RCC 7860 (cell line): ENCODE measurements around the gene SMIM45.
"Not testable (repeated sequence)": the region's sequence is repeated elsewhere in the genome, so short reads cannot be mapped to it uniquely, and the experiment has no call there.

ENCODE experiments used
- DNase-seq: peaks from one replicate; pipeline ENCODE4 v3.0.0-alpha.2; 2015; ENCODE audit warnings: low spot score
- FAIRE-seq: peaks from 2 replicates; lab custom pipeline; 2012; peaks lifted over from hg19 to GRCh38; lab: Jason Lieb, UNC

Gene SMIM45

DNA sequence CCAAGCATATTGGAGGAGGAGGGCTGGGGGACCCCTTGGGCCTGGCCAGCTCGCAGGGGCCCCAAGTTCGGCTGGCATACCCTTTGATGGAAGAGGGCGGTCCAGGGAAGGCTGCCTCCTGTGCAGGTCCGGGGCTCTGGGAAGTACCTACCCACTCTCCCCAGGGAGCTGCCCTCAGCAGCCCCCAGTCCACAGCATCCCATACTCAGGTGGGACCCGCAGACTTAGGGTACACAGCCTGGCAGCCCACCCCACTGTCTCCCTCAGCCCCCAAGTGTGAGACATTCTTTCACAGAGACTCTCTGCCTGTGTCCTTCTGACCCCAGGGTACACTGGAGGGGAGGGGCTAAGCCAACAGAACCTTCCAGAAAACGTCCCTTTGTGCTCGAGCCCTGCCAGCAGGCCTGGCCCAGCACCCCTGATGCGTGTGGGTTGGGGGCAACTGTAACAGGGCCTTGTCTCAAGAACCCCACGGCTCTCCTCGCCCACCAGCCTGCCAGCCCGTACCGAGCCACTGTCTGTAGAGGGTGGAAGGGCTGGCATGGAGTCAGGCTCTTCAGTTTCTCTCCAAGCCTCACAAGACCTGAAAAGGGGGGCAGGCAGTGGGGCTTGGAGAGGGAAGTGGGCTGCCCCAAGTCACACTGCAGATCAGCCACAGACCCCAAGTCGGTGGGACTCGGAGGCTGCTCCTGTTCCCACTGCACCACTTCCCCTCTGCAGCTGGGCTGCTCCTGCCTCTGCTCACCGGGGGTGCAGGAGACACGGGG is 18.4 kb upstream of the SMIM45 start:
- DNase-seq (no peak), FAIRE-seq (no peak)

DNA sequence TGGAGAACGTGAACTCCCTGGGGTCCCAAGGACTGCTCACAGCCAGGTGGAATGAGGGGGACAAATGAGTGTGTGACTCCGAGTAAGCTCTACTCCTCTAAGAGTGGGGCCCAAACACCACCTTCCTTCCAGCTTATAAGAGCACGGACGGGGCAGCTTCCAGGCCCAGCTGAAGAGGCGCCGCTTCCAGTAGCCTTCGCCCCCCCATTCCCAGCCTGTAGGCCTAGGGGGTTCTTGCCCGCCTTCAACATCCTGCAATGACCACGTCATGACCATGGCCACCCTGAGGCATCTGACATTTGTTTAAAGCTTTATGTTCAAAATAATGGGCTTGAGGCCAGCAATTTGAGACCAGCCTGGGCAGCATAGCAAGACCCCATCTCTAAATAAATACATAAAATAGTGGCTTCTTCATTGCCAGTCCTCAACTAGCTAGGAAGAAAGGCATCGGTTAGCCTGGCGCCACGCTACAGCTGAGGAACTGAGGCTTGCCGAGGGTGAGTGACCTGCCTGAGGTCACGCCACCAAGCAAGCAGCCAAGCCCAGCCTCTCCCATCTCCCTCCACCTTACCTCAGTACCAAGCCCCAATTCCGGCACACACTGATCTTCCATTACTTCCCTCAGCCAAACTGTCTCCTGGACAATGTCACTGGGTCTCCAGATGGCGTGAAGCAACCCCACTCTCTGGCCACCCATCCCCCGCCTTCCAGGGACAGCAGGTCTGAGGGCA is 17.5 kb upstream of the SMIM45 start:
- FAIRE-seq: no peak
- DNase-seq: no peak

GRCh38 chr22:41935015-41935351 is 17.0 kb upstream of the SMIM45 start:
- FAIRE-seq: no peak

DNA sequence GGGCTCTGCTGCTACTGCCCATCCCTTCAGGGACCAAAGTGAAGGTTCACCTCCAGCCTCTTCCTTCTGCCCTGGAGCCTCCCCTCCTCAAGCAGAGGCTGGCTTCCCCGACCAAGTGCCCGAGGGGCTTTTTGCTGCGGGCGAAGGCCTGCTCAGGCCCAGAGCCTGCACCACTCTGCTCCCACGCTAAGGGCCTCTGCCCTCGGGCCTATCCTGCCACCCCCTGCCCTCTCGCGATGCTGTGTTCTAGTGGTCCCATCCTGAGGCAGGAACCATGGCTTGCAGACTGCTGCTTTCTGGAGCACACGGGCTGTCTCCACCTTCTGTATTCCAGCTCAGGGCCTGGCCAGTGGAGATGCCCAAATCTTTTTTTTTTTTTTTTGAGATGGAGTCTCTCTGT is 16.4 kb upstream of the SMIM45 start:
- FAIRE-seq: no peak
- no peak for DNase-seq

More at GRCh38 chr22:41935015-41935351, 17.0 kb upstream of the SMIM45 start:
- DNase-seq: no peak

DNA sequence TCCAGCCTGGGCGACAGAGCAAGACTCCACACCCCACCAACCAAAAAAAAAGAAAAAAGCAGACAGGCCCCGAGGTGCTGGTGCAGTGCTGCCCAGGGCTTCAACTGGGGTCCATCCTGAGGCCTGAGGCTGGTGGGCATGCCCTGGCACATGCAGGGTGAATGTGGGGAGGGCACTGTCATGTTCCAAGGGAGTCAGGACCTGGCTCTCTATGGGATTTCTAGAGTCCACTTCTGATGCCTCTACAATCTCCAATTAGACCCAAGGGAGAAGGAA is 15.1 kb upstream of the SMIM45 start:
- DNase-seq (no peak), FAIRE-seq (no peak)

DNA sequence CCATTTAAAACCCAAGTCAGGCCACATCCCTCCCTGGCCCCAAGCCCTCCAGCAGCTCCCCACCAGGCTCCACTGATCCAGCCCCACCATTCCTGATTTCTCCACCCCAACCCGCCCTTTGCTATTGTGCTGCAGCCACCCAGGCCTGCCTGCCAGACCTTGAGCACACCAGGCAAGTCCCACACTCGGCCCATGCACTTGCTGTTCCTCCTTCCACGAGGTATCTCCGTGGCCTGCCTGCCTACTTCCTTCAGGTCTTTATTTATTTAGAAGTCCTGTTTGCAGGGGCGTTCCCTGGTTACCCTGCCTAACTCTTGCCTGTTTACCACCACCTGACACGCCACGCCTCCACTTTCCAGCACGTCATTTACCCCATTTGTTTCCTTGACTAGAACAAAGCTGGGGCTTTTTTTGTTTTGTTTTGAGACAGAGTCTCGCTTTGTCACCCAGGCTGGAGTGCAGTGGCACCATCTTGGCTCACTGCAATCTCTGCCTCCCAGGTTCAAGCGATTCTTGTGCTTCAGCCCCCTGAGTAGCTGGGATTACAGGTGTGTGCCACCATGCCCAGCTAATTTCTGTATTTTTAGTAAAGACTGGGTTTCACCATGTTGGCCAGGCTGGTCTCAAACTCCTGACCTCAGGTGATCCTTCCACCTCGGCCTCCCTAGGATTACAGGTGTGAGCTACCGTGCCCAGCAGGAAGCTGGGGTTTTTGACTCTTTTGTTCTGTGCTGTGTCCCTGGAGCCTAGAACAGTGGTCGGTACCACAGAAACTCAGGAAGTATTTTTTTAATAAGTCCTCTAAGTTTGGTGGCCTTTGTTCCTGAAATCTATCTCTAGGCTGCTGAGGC is 11.7 kb upstream of the SMIM45 start:
- FAIRE-seq (no peak), DNase-seq (no peak)

DNA sequence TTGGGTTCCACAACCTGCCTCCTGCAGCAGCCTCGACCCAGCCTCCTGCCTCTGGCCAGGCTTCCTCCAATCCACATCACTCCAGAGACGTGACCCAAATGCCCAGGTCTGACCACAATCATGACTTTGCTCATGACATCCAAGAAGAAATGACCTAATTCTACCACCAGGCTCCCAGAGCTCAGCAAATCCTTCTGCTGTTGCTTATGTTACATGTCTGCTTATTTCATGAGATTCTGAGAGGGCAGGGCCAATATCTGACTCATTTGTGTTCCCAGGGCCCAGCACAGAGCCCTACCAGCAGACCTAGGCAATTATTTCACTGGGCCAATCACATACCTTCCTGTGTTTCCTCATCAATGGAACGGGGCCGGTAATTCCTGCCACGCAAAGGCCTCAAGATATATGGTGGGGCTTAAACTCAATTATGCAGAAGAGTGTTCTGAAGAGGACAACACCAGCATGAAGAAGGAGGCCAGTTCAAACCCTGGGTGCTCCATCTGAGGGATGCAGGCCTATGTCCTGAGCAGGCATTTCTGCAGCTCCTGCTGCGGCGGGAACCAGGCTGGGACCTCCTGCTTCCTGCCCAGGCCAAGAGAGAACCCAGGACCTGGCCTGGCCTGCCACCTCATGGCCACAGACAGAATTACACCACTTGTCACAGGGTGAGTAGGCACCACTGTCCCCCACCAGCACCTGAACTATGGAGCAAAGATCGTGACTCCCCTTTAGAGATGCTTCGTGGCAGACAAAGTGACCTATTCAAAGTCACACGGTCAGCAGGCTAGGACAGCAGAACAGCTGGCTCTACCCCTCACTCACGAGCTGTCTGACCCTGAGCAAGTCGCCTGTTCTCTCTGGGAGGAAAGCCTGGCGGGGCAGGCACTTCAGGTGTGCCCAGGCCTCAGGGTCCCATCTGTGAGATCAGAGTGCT is 10.9 kb upstream of the SMIM45 start:
- DNase-seq (peak; percentile 81), FAIRE-seq (peak; percentile 64)

DNA sequence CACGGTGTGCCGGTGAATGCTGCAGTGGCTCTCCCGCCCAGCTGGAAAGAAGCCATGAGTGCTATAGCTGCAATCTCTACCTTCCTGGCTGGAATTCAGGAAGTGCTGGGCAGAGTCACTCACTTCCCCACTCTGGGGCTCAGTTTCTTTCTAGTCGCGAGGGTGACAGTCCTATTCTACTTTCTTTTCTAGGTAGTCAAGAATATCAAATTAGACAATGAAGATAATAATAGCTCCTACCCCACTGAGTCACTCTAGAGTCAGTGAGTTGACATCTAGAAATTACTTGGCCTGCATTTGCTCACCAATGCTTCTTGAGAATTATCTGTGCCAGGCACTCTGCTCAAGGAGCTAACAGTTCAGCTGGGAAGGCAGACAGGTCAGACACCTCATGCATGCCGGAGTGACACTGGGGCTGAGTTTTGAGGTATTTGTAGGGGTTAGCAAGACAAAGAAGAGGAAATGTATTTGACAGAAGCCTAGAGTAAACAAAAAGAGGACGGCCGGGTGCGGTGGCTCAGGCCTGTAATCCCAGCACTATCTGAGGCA is 8.2 kb upstream of the SMIM45 start:
- FAIRE-seq: no peak
- peak; percentile 36 for DNase-seq

DNA sequence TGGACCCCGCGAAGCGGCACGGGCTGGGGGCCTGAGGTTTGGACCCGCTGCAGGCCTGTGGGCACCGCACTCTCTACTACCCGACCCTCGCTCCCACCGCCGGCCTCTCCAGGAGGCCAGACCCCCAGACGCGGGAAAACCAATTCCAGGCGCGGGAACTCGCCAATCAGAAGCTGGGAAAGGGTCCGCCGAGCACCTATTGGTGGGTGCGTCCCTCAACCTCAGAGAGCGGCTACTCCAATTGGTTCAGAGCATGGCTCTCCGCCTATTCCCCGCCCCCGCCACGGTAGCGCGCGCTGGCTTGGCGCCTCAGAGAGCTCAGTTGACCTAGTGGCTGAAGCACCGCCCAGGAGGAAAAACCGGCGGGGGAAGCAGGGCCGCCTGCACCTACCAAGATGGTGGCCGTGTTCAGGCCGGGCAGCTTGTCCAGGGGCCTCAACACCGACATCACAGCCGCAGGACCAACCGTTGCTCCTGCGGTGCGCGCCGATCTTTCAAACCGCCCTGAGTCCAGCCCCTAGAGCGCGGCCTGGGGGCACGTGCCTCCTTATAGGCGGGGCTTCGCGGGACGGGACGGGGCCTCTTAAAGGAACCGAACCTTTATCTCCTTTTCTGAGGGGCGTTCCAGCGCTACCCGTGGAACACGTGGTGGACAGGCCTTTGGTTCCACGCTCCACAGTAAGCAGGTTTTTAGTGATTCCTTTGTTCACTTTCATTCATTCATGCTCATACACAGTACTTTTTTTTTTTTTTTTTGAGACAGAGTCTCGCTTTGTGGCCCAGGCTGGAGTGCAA is 5.1 kb upstream of the SMIM45 start, which contains the start of gene CENPM:
CENPM (minus strand) TSS at position 524 of the 795 bp plus-strand sequence; CDS start at position 448, 76 bp downstream.
- FAIRE-seq (peak; percentile 77), DNase-seq (peak; percentile 90)

GRCh38 chr22:41947424-41948080 is 4.4 kb upstream of the SMIM45 start:
- no peak for DNase-seq
- FAIRE-seq: no peak

- DNase-seq (no peak), FAIRE-seq (no peak)
Observed at GRCh38 chr22:41948142-41948541, 3.8 kb upstream of the SMIM45 start.

GRCh38 chr22:41948928-41949296 is 3.0 kb upstream of the SMIM45 start:
- DNase-seq, FAIRE-seq: not testable (repeated sequence)

DNA sequence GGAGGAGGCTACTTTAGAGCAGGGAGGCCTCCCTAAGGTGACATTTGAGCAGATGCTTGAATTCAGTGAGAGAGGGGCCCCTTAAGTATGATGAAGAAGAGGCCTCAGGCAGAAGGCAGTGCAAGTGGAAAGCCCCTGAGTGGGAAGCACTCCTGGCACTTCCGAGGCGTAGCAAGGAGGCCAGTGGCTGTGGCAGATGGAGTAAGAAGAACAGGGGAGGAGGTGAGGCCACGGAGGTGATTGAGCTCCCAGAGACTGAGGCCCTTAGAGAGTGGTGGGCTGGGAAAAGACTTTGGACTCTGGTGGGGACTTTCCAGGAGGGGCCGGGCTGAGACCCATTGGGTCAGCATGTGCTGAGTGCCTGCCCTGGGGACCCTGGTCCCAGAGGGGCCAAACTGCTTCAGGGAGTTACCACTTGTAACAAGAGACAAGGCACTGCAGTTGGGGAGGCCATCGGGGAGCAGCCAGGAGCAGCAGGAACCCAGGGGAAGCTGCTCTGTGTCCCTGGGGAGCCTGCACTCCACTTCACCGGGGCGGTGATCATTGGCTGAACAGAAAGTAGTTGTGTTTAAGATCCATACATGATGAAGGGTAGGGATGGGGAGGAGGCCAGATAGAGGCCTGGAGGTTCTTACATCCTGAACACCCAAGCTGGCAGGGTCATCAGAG is 2.5 kb upstream of the SMIM45 start:
- FAIRE-seq (no peak), DNase-seq (no peak)

DNA sequence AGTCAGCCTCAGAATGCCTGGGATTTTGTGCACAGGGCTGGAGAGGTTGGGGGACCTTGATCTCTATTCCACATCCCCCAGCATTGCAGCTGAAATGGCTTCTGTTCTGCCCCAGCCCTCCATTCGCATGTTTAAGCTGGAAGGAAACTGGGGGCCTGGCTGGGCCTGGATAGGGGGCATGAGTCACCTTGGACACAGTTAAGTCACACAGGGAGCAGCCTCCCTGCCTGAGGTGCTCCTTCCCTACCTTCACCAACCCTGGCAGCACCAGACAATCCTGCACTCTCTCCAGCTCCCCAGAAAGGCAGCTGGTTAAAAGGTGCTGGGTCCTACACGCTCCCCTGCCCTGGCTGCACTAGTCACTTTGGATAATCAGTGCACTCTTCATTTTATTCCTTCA is 763 bp downstream of the SMIM45 start:
- FAIRE-seq (no peak), DNase-seq (no peak)

- no peak for FAIRE-seq
- no peak for DNase-seq
Observed at GRCh38 chr22:41957941-41958556, 6.1 kb downstream of the SMIM45 start.

DNA sequence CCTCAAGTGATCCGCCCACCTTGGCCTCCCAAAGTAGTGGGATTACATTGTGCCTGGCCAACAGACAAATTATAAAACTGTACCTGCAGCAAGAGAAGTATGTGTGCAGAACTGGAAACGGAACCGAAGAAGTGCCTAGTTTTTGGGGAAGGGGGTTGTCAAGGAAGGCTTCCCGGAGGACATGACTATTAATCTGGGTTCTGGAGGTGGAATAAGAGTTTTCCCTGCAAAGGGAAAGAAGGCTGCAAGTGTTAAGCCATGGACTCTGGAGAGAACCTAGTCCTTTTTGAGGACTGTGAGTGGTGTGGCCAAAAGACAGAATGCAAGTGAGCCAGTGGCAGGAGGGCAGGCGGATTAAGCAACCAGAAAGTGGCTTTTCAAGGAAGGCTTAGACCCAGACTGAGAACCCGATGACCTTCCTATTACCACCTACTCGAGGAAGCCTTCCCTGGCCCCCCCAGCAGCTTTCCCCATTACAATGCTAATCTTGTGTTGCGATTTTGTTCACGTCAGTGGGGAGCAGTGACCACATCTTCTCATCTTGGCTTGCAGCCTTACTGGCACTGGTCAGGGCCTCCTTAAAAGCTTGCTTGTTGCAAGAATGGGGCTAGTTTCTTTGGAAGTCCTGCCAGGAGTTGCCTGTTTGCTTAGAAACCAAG is 11.6 kb downstream of the SMIM45 start:
- no peak for FAIRE-seq
- no peak for DNase-seq

DNA sequence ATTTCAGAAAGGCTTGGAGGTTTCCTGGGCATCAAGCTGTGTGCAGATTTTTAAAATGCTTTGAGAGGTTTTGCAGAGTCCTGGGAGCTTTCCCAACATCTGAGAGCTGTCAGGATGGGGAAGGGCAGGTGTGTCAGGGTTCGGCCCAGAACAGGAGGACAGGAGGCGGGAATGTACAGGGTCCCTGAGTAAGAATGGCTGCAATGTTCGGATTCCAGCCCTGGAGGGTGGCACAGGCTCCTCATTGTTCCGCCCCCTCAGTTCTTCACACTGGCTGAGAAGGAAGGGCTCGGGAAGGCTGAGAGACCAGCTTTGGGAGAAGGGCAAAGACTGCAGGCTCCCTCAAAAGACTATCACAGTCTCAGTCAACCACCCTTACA is 12.2 kb downstream of the SMIM45 start:
- DNase-seq (no peak), FAIRE-seq (no peak)

DNA sequence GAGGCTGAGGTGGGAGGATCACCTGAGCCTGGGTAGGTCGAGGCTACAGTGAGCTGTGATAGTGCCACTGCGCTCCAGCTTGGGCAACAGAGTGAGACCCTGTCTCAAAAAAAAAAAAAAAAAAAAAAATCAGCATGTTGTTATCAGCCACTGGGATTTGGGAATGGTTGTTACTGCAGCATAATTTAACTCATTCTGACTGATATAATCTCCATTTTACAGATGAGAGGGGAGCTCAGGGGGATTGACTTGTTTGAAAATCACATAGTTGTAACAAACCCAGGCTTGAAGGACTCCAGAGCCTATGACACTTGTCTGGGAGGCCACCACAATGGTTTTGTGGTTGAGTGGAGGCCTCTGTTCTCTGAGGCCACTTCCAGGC is 14.3 kb downstream of the SMIM45 start:
- FAIRE-seq (no peak), DNase-seq (no peak)
